H1 (cell line): ENCODE measurements around the gene USP24. TPM values are rescaled to one million over a fixed set of nuclear protein-coding genes. Genes with fewer than 3 reads are reported as not detected.

Source experiments
- CTCF ChIA-PET: fragments of 300-600 bp; sonication (Branson Sonifier 250); formaldehyde crosslinking; loops from one replicate; lab custom pipeline; 2021; ENCODE audit not compliant: partially characterized antibody; lab: Charles Lee
- POLR2A ChIA-PET: fragments of 300-600 bp; sonication (Branson Sonifier 250); formaldehyde crosslinking; loops from one replicate; lab custom pipeline; 2021; ENCODE audit warnings: inconsistent platforms; ENCODE audit not compliant: partially characterized antibody; lab: Charles Lee
- DNase-seq, 2 experiments: peaks; one replicate each; pipeline versions ENCODE4 v3.0.0 to v3.0.0-alpha.2; 2010 to 2022; ENCODE audit warnings: low spot score in 2 of 2, low read depth in 1 of 2, mixed read lengths in 1 of 2
- FAIRE-seq: peaks from 2 replicates; lab custom pipeline; 2011; peaks lifted over from hg19 to GRCh38; lab: Jason Lieb, UNC
- H2AFZ ChIP-seq: 2 replicates; pipeline ENCODE4 v1.8.1; 2012; ENCODE audit warnings: low read length, inconsistent platforms
- H2AK5ac ChIP-seq: 2 replicates; pipeline ENCODE4 v1.6.1; 2013; ENCODE audit warnings: low read depth, low read length
- H2BK120ac ChIP-seq: replicated peaks from 2 replicates; pipeline ENCODE3; 2013; ENCODE audit warnings: low read depth, low read length, inconsistent platforms
- H2BK12ac ChIP-seq: 2 replicates; pipeline ENCODE4 v1.6.1; 2013; ENCODE audit warnings: low read depth, low read length
- H2BK15ac ChIP-seq: 2 replicates; pipeline ENCODE4 v1.6.1; 2013; ENCODE audit warnings: low read length
- H2BK20ac ChIP-seq: 2 replicates; pipeline ENCODE4 v1.6.1; 2013; ENCODE audit warnings: low read length
- H2BK5ac ChIP-seq: 2 replicates; pipeline ENCODE4 v1.6.1; 2013; ENCODE audit warnings: low read depth, low read length
- H3K14ac ChIP-seq: 2 replicates; pipeline ENCODE4 v1.6.1; 2013; ENCODE audit warnings: inconsistent platforms; ENCODE audit not compliant: insufficient read length
- H3K18ac ChIP-seq: 2 replicates; pipeline ENCODE4 v1.6.1; 2013; ENCODE audit warnings: low read length; ENCODE audit errors: extremely low read depth
- H3K23ac ChIP-seq: 2 replicates; pipeline ENCODE4 v1.6.1; 2013; ENCODE audit warnings: inconsistent platforms; ENCODE audit not compliant: insufficient read length
- H3K23me2 ChIP-seq: 2 replicates; pipeline ENCODE4 v1.6.1; 2013; ENCODE audit warnings: low read depth, low read length
- H3K27ac ChIP-seq: 2 replicates; pipeline ENCODE4 v1.6.1; 2011; ENCODE audit warnings: low read depth, low read length, inconsistent platforms
- H3K27me3 ChIP-seq, 4 experiments: replicated peaks in 1 of 4; 1 replicate in 1 of 4; 2 replicates in 3 of 4; pipeline versions ENCODE4 v1.6.1 to v1.8.1; 2011 to 2013; ENCODE audit warnings: low read length in 3 of 4, mild to moderate bottlenecking in 3 of 4, inconsistent platforms in 2 of 4, mixed read lengths in 2 of 4, moderate library complexity in 1 of 4; ENCODE audit not compliant: control insufficient read depth in 3 of 4, insufficient read depth in 3 of 4; ENCODE audit errors: extremely low read depth in 1 of 4
- H3K36me3 ChIP-seq, 4 experiments: 2 replicates each; pipeline versions ENCODE4 v1.6.1 to v1.8.1; 2011 to 2013; ENCODE audit warnings: mild to moderate bottlenecking in 4 of 4, low read length in 3 of 4, moderate library complexity in 2 of 4, control low read depth in 1 of 4, inconsistent platforms in 1 of 4; ENCODE audit not compliant: insufficient read depth in 4 of 4, control insufficient read depth in 2 of 4
- H3K4ac ChIP-seq: replicated peaks from 2 replicates; pipeline ENCODE3; 2013; ENCODE audit warnings: low read length, low read depth, mixed read lengths, inconsistent platforms; ENCODE audit not compliant: insufficient read length
- H3K4me1 ChIP-seq, 4 experiments: replicated peaks in 1 of 4; 1 replicate in 1 of 4; 2 replicates in 3 of 4; pipeline versions ENCODE4 v1.6.1 to v1.8.1; 2011 to 2013; ENCODE audit warnings: low read length in 3 of 4, inconsistent platforms in 2 of 4, mixed read lengths in 1 of 4; ENCODE audit not compliant: insufficient read depth in 4 of 4, control insufficient read depth in 3 of 4
- H3K4me2 ChIP-seq, 2 experiments: 2 replicates each; pipeline versions ENCODE4 v1.6.1 to v1.8.1; 2011 to 2013; ENCODE audit warnings: low read depth in 2 of 2, low read length in 2 of 2, control low read depth in 1 of 2, inconsistent platforms in 1 of 2, mild to moderate bottlenecking in 1 of 2; ENCODE audit not compliant: insufficient read depth in 1 of 2
- H3K4me3 ChIP-seq, 4 experiments: fragments of 200-600, 300-600 bp in 1 of 4; sonication (generic), shearing (Covaris generic), sonication (Bioruptor Twin) in 1 of 4; 2 replicates each; pipeline versions ENCODE4 v1.5.1 to v1.8.1; 2011 to 2016; ENCODE audit warnings: low read length in 4 of 4, low read depth in 3 of 4, control low read depth in 2 of 4, inconsistent platforms in 2 of 4, mild to moderate bottlenecking in 2 of 4, mixed read lengths in 1 of 4, moderate library complexity in 1 of 4; ENCODE audit not compliant: insufficient read depth in 2 of 4; ENCODE audit errors: extremely low read depth in 1 of 4
- H3K56ac ChIP-seq: replicated peaks from 2 replicates; pipeline ENCODE3; 2013; ENCODE audit warnings: low read depth, mild to moderate bottlenecking, mixed read lengths, low read length, inconsistent platforms; ENCODE audit not compliant: insufficient read length
- H3K79me1 ChIP-seq: 2 replicates; pipeline ENCODE4 v1.6.1; 2013; ENCODE audit warnings: low read depth, low read length, control low read depth
- H3K79me2 ChIP-seq, 2 experiments: 2 replicates each; pipeline versions ENCODE4 v1.6.1 to v1.8.1; 2012 to 2013; ENCODE audit warnings: low read length in 2 of 2, mild to moderate bottlenecking in 2 of 2, inconsistent platforms in 1 of 2; ENCODE audit not compliant: insufficient read depth in 2 of 2, control insufficient read depth in 1 of 2
- H3K9ac ChIP-seq, 4 experiments: replicated peaks in 1 of 4; 1 replicate in 1 of 4; 2 replicates in 3 of 4; pipeline versions ENCODE4 v1.6.1 to v1.8.1; 2011 to 2013; ENCODE audit warnings: low read depth in 3 of 4, low read length in 3 of 4, control low read depth in 2 of 4, mild to moderate bottlenecking in 2 of 4, moderate library complexity in 2 of 4, inconsistent platforms in 1 of 4; ENCODE audit errors: extremely low read depth in 1 of 4
- H3K9me3 ChIP-seq, 2 experiments: 2 replicates each; pipeline versions ENCODE4 v1.6.1 to v1.8.1; 2012 to 2013; ENCODE audit warnings: mild to moderate bottlenecking in 2 of 2, moderate library complexity in 2 of 2, control low read depth in 1 of 2, inconsistent platforms in 1 of 2, low read depth in 1 of 2, low read length in 1 of 2, mixed read lengths in 1 of 2; ENCODE audit not compliant: insufficient read depth in 2 of 2
- H4K20me1 ChIP-seq, 2 experiments: replicated peaks in 1 of 2; 2 replicates each; pipeline versions ENCODE3 to v1.8.1; 2011 to 2013; ENCODE audit warnings: inconsistent platforms in 2 of 2, low read length in 2 of 2, mild to moderate bottlenecking in 1 of 2; ENCODE audit not compliant: insufficient read depth in 2 of 2, control insufficient read depth in 1 of 2
- H4K5ac ChIP-seq: 2 replicates; pipeline ENCODE4 v1.6.1; 2013; ENCODE audit warnings: low read length, low read depth, mixed read lengths, inconsistent platforms; ENCODE audit not compliant: insufficient read length
- H4K8ac ChIP-seq: 2 replicates; pipeline ENCODE4 v1.8.0; 2013; ENCODE audit warnings: mild to moderate bottlenecking, moderate library complexity, low read length, inconsistent platforms; ENCODE audit not compliant: insufficient read depth; ENCODE audit errors: extremely low read depth
- H4K91ac ChIP-seq: replicated peaks from 2 replicates; pipeline ENCODE3; 2013; ENCODE audit warnings: low read length, mixed read lengths, inconsistent platforms; ENCODE audit not compliant: insufficient read length
- BCL11A ChIP-seq, 2 experiments: IDR thresholded peaks; one replicate each; pipeline ENCODE4 v1.6.1; 2011; ENCODE audit warnings: low read depth in 2 of 2, low read length in 2 of 2, mild to moderate bottlenecking in 2 of 2
- CHD1 ChIP-seq: IDR thresholded peaks from 2 replicates; pipeline ENCODE4 v1.6.1; 2012; ENCODE audit warnings: low read depth, low read length, improper control_type of control experiment
- CREB1 ChIP-seq: IDR thresholded peaks from 2 replicates; pipeline ENCODE4 v1.6.1; 2012; ENCODE audit warnings: inconsistent platforms
- KDM1A ChIP-seq: fragments of 200-600, 300-600 bp; sonication (generic); IDR thresholded peaks from 2 replicates; pipeline ENCODE4 v1.7.1; 2016; ENCODE audit warnings: mild to moderate bottlenecking, low read length, borderline replicate concordance
- KDM5A ChIP-seq: fragments of 200-600 bp; IDR thresholded peaks from 2 replicates; pipeline ENCODE4 v1.7.1; 2012; ENCODE audit warnings: mild to moderate bottlenecking, low read length, inconsistent platforms, mixed read lengths
- NANOG ChIP-seq: IDR thresholded peaks from 2 replicates; pipeline ENCODE4 v1.6.1; 2011; ENCODE audit warnings: low read length, low read depth, mild to moderate bottlenecking, inconsistent platforms; ENCODE audit not compliant: insufficient read depth, poor library complexity, severe bottlenecking
- RAD21 ChIP-seq, 2 experiments: IDR thresholded peaks in 1 of 2; conservative IDR thresholded peaks in 1 of 2; 2 replicates each; pipeline ENCODE4 v1.6.1; 2011; ENCODE audit warnings: low read depth in 2 of 2, low read length in 2 of 2, improper control_type of control experiment in 1 of 2, inconsistent platforms in 1 of 2, mild to moderate bottlenecking in 1 of 2, moderate library complexity in 1 of 2
- SRF ChIP-seq: IDR thresholded peaks from 2 replicates; pipeline ENCODE4 v1.6.1; 2011; ENCODE audit warnings: mild to moderate bottlenecking, low read depth, low read length, moderate library complexity
- ZNF274 ChIP-seq: IDR thresholded peaks from 2 replicates; pipeline ENCODE4 v1.7.0; 2012; ENCODE audit warnings: low read length, borderline replicate concordance; ENCODE audit errors: extremely low read depth
- WGBS, 2 experiments: shearing (Covaris generic) in 1 of 2; methylation state at CpG; one replicate each; pipeline versions ENCODE4 v1.1.6 to v1.1.7; 2013 to 2015; ENCODE audit warnings: low lambda C conversion rate in 2 of 2, mixed read lengths in 2 of 2, inconsistent platforms in 1 of 2, low coverage in 1 of 2, missing lambda C conversion rate in 1 of 2; ENCODE audit not compliant: insufficient replicate concordance in 2 of 2, insufficient coverage in 1 of 2, insufficient read length in 1 of 2; ENCODE audit errors: extremely low coverage in 1 of 2, missing lambda C conversion rate in 1 of 2; 5-methylcytosine and 5-hydroxymethylcytosine counted together
- polyA plus RNA-seq, 7 experiments: library from polyadenylated mRNA; depleted of rRNA in 3 of 7; stranded (reverse) in 5 of 7; unstranded in 2 of 7; fragments of >200 nt in 5 of 7; fragments of 200-250 nt in 2 of 7; gene quantifications; 1 replicate in 5 of 7; 2 replicates in 1 of 7; 4 replicates in 1 of 7; pipeline versions ENCODE4 v1.2.1 to v1.2.3, GENCODE V29; 2011 to 2013; ENCODE audit warnings: missing spikeins in 2 of 7, mixed read lengths in 2 of 7
- total RNA-seq: library from RNA; stranded (reverse); fragmentation: NEBNext Ultra II Directional; extraction: Animal tissue kit (Norgen Biotek cat#: 25700); gene quantifications from 2 replicates; pipeline ENCODE4 v1.2.1, GENCODE V29; 2021
- TF ChIP-seq, protein P1 (sequence below), 3 experiments: IDR thresholded peaks; 1 replicate in 2 of 3; 2 replicates in 1 of 3; pipeline versions ENCODE4 v1.5.1 to v1.6.1; 2011; ENCODE audit warnings: low read length in 3 of 3, mild to moderate bottlenecking in 3 of 3, inconsistent platforms in 2 of 3, low read depth in 1 of 3, moderate library complexity in 1 of 3; ENCODE audit not compliant: insufficient read depth in 1 of 3; ENCODE audit errors: control extremely low read depth in 1 of 3

Gene USP24
- total and polyA plus RNA-seq, 2 of the 8 experiments (the other 6 are each of a cell fraction or from before 2014, with no cell fraction given), result 11.1 to 34.6 TPM

DNA sequence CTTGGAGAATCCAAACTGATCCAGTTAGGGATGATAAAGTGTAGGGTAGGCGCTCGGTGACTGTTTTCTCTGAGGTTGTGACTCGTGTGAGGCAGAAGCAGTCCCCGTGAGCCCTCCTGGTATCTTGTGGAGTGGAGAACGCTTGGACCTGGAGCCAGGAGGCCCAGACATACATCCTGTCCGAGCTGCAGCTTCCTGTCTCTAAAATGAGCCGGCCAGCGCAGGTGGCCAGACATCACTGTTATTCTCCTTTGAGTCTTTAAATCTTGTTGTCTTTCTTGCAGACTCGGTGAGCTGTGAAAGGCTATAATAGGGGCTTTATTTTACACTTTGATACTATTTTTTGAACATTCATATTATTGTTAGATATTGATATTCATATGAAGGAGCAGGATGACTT is 163.5 kb downstream of the USP24 start:
- no peaks in the 10 kb centered on the region for H3K79me1 ChIP-seq
- H3K14ac ChIP-seq, result no peak overlapping the region
- H3K18ac ChIP-seq, result no peak overlapping the region
- POLR2A ChIA-PET, result no interaction called here
- no peak overlapping the region for H4K91ac ChIP-seq
- no peak overlapping the region for H3K4me2 ChIP-seq
- H2AFZ ChIP-seq, result no peak overlapping the region
- H3K4ac ChIP-seq, result no peak overlapping the region
- peaks cover 0 to 20% of the 10 kb centered on the region in 2 experiments for H4K20me1 ChIP-seq
- H3K4me3 ChIP-seq, result no peak overlapping the region
- no peak overlapping the region for H3K9ac ChIP-seq
- H3K9me3 ChIP-seq, result no peaks in the 10 kb centered on the region
- no peak overlapping the region for H3K56ac ChIP-seq
- no peaks in the 10 kb centered on the region for H3K4me1 ChIP-seq
- no peak for DNase-seq
- FAIRE-seq, result no peak
- H2BK5ac ChIP-seq, result no peak overlapping the region
- no peak overlapping the region for H2BK15ac ChIP-seq
- H3K27me3 ChIP-seq, result no peaks in the 10 kb centered on the region
- H4K8ac ChIP-seq, result no peak overlapping the region
- no peaks in the 10 kb centered on the region for H3K23me2 ChIP-seq
- no peak overlapping the region for H2BK20ac ChIP-seq
- H2BK120ac ChIP-seq, result no peak overlapping the region
- H2AK5ac ChIP-seq, result no peak overlapping the region
- H3K23ac ChIP-seq, result no peak overlapping the region
- peaks cover 0 to 7% (median 2%) of the 10 kb centered on the region in 4 experiments; a peak in 3 of 8 replicates for H3K36me3 ChIP-seq
- H4K5ac ChIP-seq, result no peak overlapping the region
- no peak overlapping the region for H2BK12ac ChIP-seq
- WGBS, 2 experiments, result 85% methylated on average over 9 of the region's 9 CpGs; no CpG with 5 or more reads in 1 of the 2 experiments
- CTCF ChIA-PET, result interaction anchor here (0.7 to 4.3 kb wide), 2 partner anchors 13 to 106 kb away, joined by 4 to 31 read pairs; no protein-coding TSS in a partner anchor
- H3K79me2 ChIP-seq, result no peaks in the 10 kb centered on the region
- no peak overlapping the region for H3K27ac ChIP-seq
- TF ChIP-seq CREB1 (no peak), RAD21 (IDR thresholded peaks at IDR 0.05 in 1 of 2, conservative IDR thresholded peaks at IDR 0.05 in 1 of 2; ENCODE audit: low read depth in 2 of 2, low read length in 2 of 2) (no peak), NANOG (no peak), SRF (no peak), BCL11A (IDR thresholded peaks at IDR 0.05; ENCODE audit: low read depth in 2 of 2, low read length in 2 of 2) (no peak), KDM5A (no peak), KDM1A (no peak), CHD1 (no peak), ZNF274 (no peak)
- TF ChIP-seq, protein P1, sequence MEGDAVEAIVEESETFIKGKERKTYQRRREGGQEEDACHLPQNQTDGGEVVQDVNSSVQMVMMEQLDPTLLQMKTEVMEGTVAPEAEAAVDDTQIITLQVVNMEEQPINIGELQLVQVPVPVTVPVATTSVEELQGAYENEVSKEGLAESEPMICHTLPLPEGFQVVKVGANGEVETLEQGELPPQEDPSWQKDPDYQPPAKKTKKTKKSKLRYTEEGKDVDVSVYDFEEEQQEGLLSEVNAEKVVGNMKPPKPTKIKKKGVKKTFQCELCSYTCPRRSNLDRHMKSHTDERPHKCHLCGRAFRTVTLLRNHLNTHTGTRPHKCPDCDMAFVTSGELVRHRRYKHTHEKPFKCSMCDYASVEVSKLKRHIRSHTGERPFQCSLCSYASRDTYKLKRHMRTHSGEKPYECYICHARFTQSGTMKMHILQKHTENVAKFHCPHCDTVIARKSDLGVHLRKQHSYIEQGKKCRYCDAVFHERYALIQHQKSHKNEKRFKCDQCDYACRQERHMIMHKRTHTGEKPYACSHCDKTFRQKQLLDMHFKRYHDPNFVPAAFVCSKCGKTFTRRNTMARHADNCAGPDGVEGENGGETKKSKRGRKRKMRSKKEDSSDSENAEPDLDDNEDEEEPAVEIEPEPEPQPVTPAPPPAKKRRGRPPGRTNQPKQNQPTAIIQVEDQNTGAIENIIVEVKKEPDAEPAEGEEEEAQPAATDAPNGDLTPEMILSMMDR (IDR thresholded peaks at IDR 0.05; ENCODE audit: control extremely low read depth in 1 of 3, insufficient read depth in 1 of 3, low read depth in 1 of 3, low read length in 3 of 3), result no peak
